H1 (cell line): ENCODE results near the gene RAPGEF6. TPM values are rescaled to one million over a fixed set of nuclear protein-coding genes. Genes with fewer than 3 reads are reported as not detected.

Experiments
- CTCF ChIA-PET: fragments of 300-600 bp; sonication (Branson Sonifier 250); formaldehyde crosslinking; loops from one replicate; lab custom pipeline; 2021; ENCODE audit not compliant: partially characterized antibody; lab: Charles Lee
- POLR2A ChIA-PET: fragments of 300-600 bp; sonication (Branson Sonifier 250); formaldehyde crosslinking; loops from one replicate; lab custom pipeline; 2021; ENCODE audit warnings: inconsistent platforms; ENCODE audit not compliant: partially characterized antibody; lab: Charles Lee
- DNase-seq, 2 experiments: peaks; one replicate each; pipeline versions ENCODE4 v3.0.0 to v3.0.0-alpha.2; 2010 to 2022; ENCODE audit warnings: low spot score in 2 of 2, low read depth in 1 of 2, mixed read lengths in 1 of 2
- FAIRE-seq: peaks from 2 replicates; lab custom pipeline; 2011; peaks lifted over from hg19 to GRCh38; lab: Jason Lieb, UNC
- H2AFZ ChIP-seq: 2 replicates; pipeline ENCODE4 v1.8.1; 2012; ENCODE audit warnings: low read length, inconsistent platforms
- H2AK5ac ChIP-seq: 2 replicates; pipeline ENCODE4 v1.6.1; 2013; ENCODE audit warnings: low read depth, low read length
- H2BK120ac ChIP-seq: replicated peaks from 2 replicates; pipeline ENCODE3; 2013; ENCODE audit warnings: low read depth, low read length, inconsistent platforms
- H2BK12ac ChIP-seq: 2 replicates; pipeline ENCODE4 v1.6.1; 2013; ENCODE audit warnings: low read depth, low read length
- H2BK15ac ChIP-seq: 2 replicates; pipeline ENCODE4 v1.6.1; 2013; ENCODE audit warnings: low read length
- H2BK20ac ChIP-seq: 2 replicates; pipeline ENCODE4 v1.6.1; 2013; ENCODE audit warnings: low read length
- H2BK5ac ChIP-seq: 2 replicates; pipeline ENCODE4 v1.6.1; 2013; ENCODE audit warnings: low read depth, low read length
- H3K14ac ChIP-seq: 2 replicates; pipeline ENCODE4 v1.6.1; 2013; ENCODE audit warnings: inconsistent platforms; ENCODE audit not compliant: insufficient read length
- H3K18ac ChIP-seq: 2 replicates; pipeline ENCODE4 v1.6.1; 2013; ENCODE audit warnings: low read length; ENCODE audit errors: extremely low read depth
- H3K23ac ChIP-seq: 2 replicates; pipeline ENCODE4 v1.6.1; 2013; ENCODE audit warnings: inconsistent platforms; ENCODE audit not compliant: insufficient read length
- H3K23me2 ChIP-seq: 2 replicates; pipeline ENCODE4 v1.6.1; 2013; ENCODE audit warnings: low read depth, low read length
- H3K27ac ChIP-seq: 2 replicates; pipeline ENCODE4 v1.6.1; 2011; ENCODE audit warnings: low read depth, low read length, inconsistent platforms
- H3K27me3 ChIP-seq, 4 experiments: replicated peaks in 1 of 4; 1 replicate in 1 of 4; 2 replicates in 3 of 4; pipeline versions ENCODE4 v1.6.1 to v1.8.1; 2011 to 2013; ENCODE audit warnings: low read length in 3 of 4, mild to moderate bottlenecking in 3 of 4, inconsistent platforms in 2 of 4, mixed read lengths in 2 of 4, moderate library complexity in 1 of 4; ENCODE audit not compliant: control insufficient read depth in 3 of 4, insufficient read depth in 3 of 4; ENCODE audit errors: extremely low read depth in 1 of 4
- H3K36me3 ChIP-seq, 4 experiments: 2 replicates each; pipeline versions ENCODE4 v1.6.1 to v1.8.1; 2011 to 2013; ENCODE audit warnings: mild to moderate bottlenecking in 4 of 4, low read length in 3 of 4, moderate library complexity in 2 of 4, control low read depth in 1 of 4, inconsistent platforms in 1 of 4; ENCODE audit not compliant: insufficient read depth in 4 of 4, control insufficient read depth in 2 of 4
- H3K4ac ChIP-seq: replicated peaks from 2 replicates; pipeline ENCODE3; 2013; ENCODE audit warnings: low read length, low read depth, mixed read lengths, inconsistent platforms; ENCODE audit not compliant: insufficient read length
- H3K4me1 ChIP-seq, 4 experiments: replicated peaks in 1 of 4; 1 replicate in 1 of 4; 2 replicates in 3 of 4; pipeline versions ENCODE4 v1.6.1 to v1.8.1; 2011 to 2013; ENCODE audit warnings: low read length in 3 of 4, inconsistent platforms in 2 of 4, mixed read lengths in 1 of 4; ENCODE audit not compliant: insufficient read depth in 4 of 4, control insufficient read depth in 3 of 4
- H3K4me2 ChIP-seq, 2 experiments: 2 replicates each; pipeline versions ENCODE4 v1.6.1 to v1.8.1; 2011 to 2013; ENCODE audit warnings: low read depth in 2 of 2, low read length in 2 of 2, control low read depth in 1 of 2, inconsistent platforms in 1 of 2, mild to moderate bottlenecking in 1 of 2; ENCODE audit not compliant: insufficient read depth in 1 of 2
- H3K4me3 ChIP-seq, 4 experiments: fragments of 200-600, 300-600 bp in 1 of 4; sonication (generic), shearing (Covaris generic), sonication (Bioruptor Twin) in 1 of 4; 2 replicates each; pipeline versions ENCODE4 v1.5.1 to v1.8.1; 2011 to 2016; ENCODE audit warnings: low read length in 4 of 4, low read depth in 3 of 4, control low read depth in 2 of 4, inconsistent platforms in 2 of 4, mild to moderate bottlenecking in 2 of 4, mixed read lengths in 1 of 4, moderate library complexity in 1 of 4; ENCODE audit not compliant: insufficient read depth in 2 of 4; ENCODE audit errors: extremely low read depth in 1 of 4
- H3K56ac ChIP-seq: replicated peaks from 2 replicates; pipeline ENCODE3; 2013; ENCODE audit warnings: low read depth, mild to moderate bottlenecking, mixed read lengths, low read length, inconsistent platforms; ENCODE audit not compliant: insufficient read length
- H3K79me1 ChIP-seq: 2 replicates; pipeline ENCODE4 v1.6.1; 2013; ENCODE audit warnings: low read depth, low read length, control low read depth
- H3K79me2 ChIP-seq, 2 experiments: 2 replicates each; pipeline versions ENCODE4 v1.6.1 to v1.8.1; 2012 to 2013; ENCODE audit warnings: low read length in 2 of 2, mild to moderate bottlenecking in 2 of 2, inconsistent platforms in 1 of 2; ENCODE audit not compliant: insufficient read depth in 2 of 2, control insufficient read depth in 1 of 2
- H3K9ac ChIP-seq, 4 experiments: replicated peaks in 1 of 4; 1 replicate in 1 of 4; 2 replicates in 3 of 4; pipeline versions ENCODE4 v1.6.1 to v1.8.1; 2011 to 2013; ENCODE audit warnings: low read depth in 3 of 4, low read length in 3 of 4, control low read depth in 2 of 4, mild to moderate bottlenecking in 2 of 4, moderate library complexity in 2 of 4, inconsistent platforms in 1 of 4; ENCODE audit errors: extremely low read depth in 1 of 4
- H3K9me3 ChIP-seq, 2 experiments: 2 replicates each; pipeline versions ENCODE4 v1.6.1 to v1.8.1; 2012 to 2013; ENCODE audit warnings: mild to moderate bottlenecking in 2 of 2, moderate library complexity in 2 of 2, control low read depth in 1 of 2, inconsistent platforms in 1 of 2, low read depth in 1 of 2, low read length in 1 of 2, mixed read lengths in 1 of 2; ENCODE audit not compliant: insufficient read depth in 2 of 2
- H4K20me1 ChIP-seq, 2 experiments: replicated peaks in 1 of 2; 2 replicates each; pipeline versions ENCODE3 to v1.8.1; 2011 to 2013; ENCODE audit warnings: inconsistent platforms in 2 of 2, low read length in 2 of 2, mild to moderate bottlenecking in 1 of 2; ENCODE audit not compliant: insufficient read depth in 2 of 2, control insufficient read depth in 1 of 2
- H4K5ac ChIP-seq: 2 replicates; pipeline ENCODE4 v1.6.1; 2013; ENCODE audit warnings: low read length, low read depth, mixed read lengths, inconsistent platforms; ENCODE audit not compliant: insufficient read length
- H4K8ac ChIP-seq: 2 replicates; pipeline ENCODE4 v1.8.0; 2013; ENCODE audit warnings: mild to moderate bottlenecking, moderate library complexity, low read length, inconsistent platforms; ENCODE audit not compliant: insufficient read depth; ENCODE audit errors: extremely low read depth
- H4K91ac ChIP-seq: replicated peaks from 2 replicates; pipeline ENCODE3; 2013; ENCODE audit warnings: low read length, mixed read lengths, inconsistent platforms; ENCODE audit not compliant: insufficient read length
- BCL11A ChIP-seq, 2 experiments: IDR thresholded peaks; one replicate each; pipeline ENCODE4 v1.6.1; 2011; ENCODE audit warnings: low read depth in 2 of 2, low read length in 2 of 2, mild to moderate bottlenecking in 2 of 2
- CHD1 ChIP-seq: IDR thresholded peaks from 2 replicates; pipeline ENCODE4 v1.6.1; 2012; ENCODE audit warnings: low read depth, low read length, improper control_type of control experiment
- CTBP2 ChIP-seq: IDR thresholded peaks from 2 replicates; pipeline ENCODE4 v1.7.0; 2011; ENCODE audit warnings: borderline replicate concordance, mild to moderate bottlenecking, moderate library complexity, mixed read lengths, low read length; ENCODE audit not compliant: insufficient read depth, insufficient read length
- EZH2 ChIP-seq: fragments of 200-600 bp; sonication (generic); IDR thresholded peaks from 2 replicates; pipeline ENCODE4 v1.7.1; 2012; ENCODE audit warnings: low read depth, mild to moderate bottlenecking, moderate library complexity, low read length, inconsistent platforms; ENCODE audit not compliant: severe bottlenecking
- GABPA ChIP-seq: IDR thresholded peaks from 2 replicates; pipeline ENCODE4 v1.6.1; 2011; ENCODE audit warnings: mild to moderate bottlenecking, low read length, moderate library complexity, borderline replicate concordance; ENCODE audit not compliant: insufficient read depth
- NANOG ChIP-seq: IDR thresholded peaks from 2 replicates; pipeline ENCODE4 v1.6.1; 2011; ENCODE audit warnings: low read length, low read depth, mild to moderate bottlenecking, inconsistent platforms; ENCODE audit not compliant: insufficient read depth, poor library complexity, severe bottlenecking
- POU5F1 ChIP-seq: IDR thresholded peaks from 2 replicates; pipeline ENCODE4 v1.6.1; 2011; ENCODE audit warnings: low read depth, mild to moderate bottlenecking, low read length, moderate library complexity
- SIN3A ChIP-seq, 2 experiments: IDR thresholded peaks in 1 of 2; conservative IDR thresholded peaks in 1 of 2; 2 replicates each; pipeline ENCODE4 v1.6.1; 2011 to 2012; ENCODE audit warnings: low read length in 2 of 2, improper control_type of control experiment in 1 of 2, low read depth in 1 of 2, mild to moderate bottlenecking in 1 of 2
- WGBS, 2 experiments: shearing (Covaris generic) in 1 of 2; methylation state at CpG; one replicate each; pipeline versions ENCODE4 v1.1.6 to v1.1.7; 2013 to 2015; ENCODE audit warnings: low lambda C conversion rate in 2 of 2, mixed read lengths in 2 of 2, inconsistent platforms in 1 of 2, low coverage in 1 of 2, missing lambda C conversion rate in 1 of 2; ENCODE audit not compliant: insufficient replicate concordance in 2 of 2, insufficient coverage in 1 of 2, insufficient read length in 1 of 2; ENCODE audit errors: extremely low coverage in 1 of 2, missing lambda C conversion rate in 1 of 2; 5-methylcytosine and 5-hydroxymethylcytosine counted together
- polyA plus RNA-seq, 7 experiments: library from polyadenylated mRNA; depleted of rRNA in 3 of 7; stranded (reverse) in 5 of 7; unstranded in 2 of 7; fragments of >200 nt in 5 of 7; fragments of 200-250 nt in 2 of 7; gene quantifications; 1 replicate in 5 of 7; 2 replicates in 1 of 7; 4 replicates in 1 of 7; pipeline versions ENCODE4 v1.2.1 to v1.2.3, GENCODE V29; 2011 to 2013; ENCODE audit warnings: missing spikeins in 2 of 7, mixed read lengths in 2 of 7
- total RNA-seq: library from RNA; stranded (reverse); fragmentation: NEBNext Ultra II Directional; extraction: Animal tissue kit (Norgen Biotek cat#: 25700); gene quantifications from 2 replicates; pipeline ENCODE4 v1.2.1, GENCODE V29; 2021

Gene RAPGEF6
- total and polyA plus RNA-seq, 2 of the 8 experiments (the other 6 are each of a cell fraction or from before 2014, with no cell fraction given) = 4.8 to 20.0 TPM

DNA sequence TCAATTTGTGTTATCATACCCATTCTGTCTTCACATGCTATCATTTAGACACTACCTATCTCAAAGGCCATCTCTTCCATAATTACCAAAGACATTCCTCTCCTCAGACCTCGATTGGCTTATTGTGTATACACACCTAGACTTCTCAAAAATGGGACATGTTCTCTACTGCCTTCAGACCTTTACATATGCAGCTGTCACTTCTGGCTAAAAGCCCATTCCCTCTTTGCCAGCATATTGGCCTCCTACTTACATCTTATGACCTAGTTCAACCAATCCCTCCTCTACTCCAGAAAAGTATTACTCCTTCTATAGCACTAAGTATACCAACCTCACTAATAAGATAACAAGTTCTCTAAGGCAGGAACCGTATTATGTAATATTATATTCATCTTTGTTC lies 84.4 kb downstream of the RAPGEF6 start:
- H3K23me2 ChIP-seq = no peaks in the 10 kb centered on the region
- ChIA-PET CTCF (interaction anchor here (1.2 to 1.6 kb wide), 2 partner anchors 14 to 18 kb away, joined by 3 to 5 read pairs; no protein-coding TSS in a partner anchor), POLR2A (no interaction called here)
- no peak overlapping the region for H3K4ac ChIP-seq
- no peaks in the 10 kb centered on the region for H3K9me3 ChIP-seq
- no peak overlapping the region for H2AK5ac ChIP-seq
- no peak overlapping the region for H2BK120ac ChIP-seq
- H2AFZ ChIP-seq = no peak overlapping the region
- FAIRE-seq = no peak
- H3K79me1 ChIP-seq = no peaks in the 10 kb centered on the region
- no peak overlapping the region for H3K23ac ChIP-seq
- H3K56ac ChIP-seq = no peak overlapping the region
- H3K27me3 ChIP-seq = no peaks in the 10 kb centered on the region
- H4K20me1 ChIP-seq = peaks cover 0 to 1% of the 10 kb centered on the region in 2 experiments
- DNase-seq = no peak
- no peak overlapping the region for H2BK20ac ChIP-seq
- TF ChIP-seq POU5F1 (no peak), GABPA (no peak), CTBP2 (no peak), CHD1 (no peak), BCL11A (IDR thresholded peaks at IDR 0.05; ENCODE audit: low read depth in 2 of 2, low read length in 2 of 2) (no peak), NANOG (no peak), EZH2 (no peak), SIN3A (conservative IDR thresholded peaks at IDR 0.05 in 1 of 2, IDR thresholded peaks at IDR 0.05 in 1 of 2; ENCODE audit: low read depth in 1 of 2, low read length in 2 of 2) (no peak)
- H3K9ac ChIP-seq = no peak overlapping the region
- H2BK15ac ChIP-seq = no peak overlapping the region
- no peaks in the 10 kb centered on the region for H3K79me2 ChIP-seq
- no peaks in the 10 kb centered on the region for H3K4me1 ChIP-seq
- H3K4me2 ChIP-seq = no peak overlapping the region
- no peak overlapping the region for H3K27ac ChIP-seq
- H2BK5ac ChIP-seq = no peak overlapping the region
- no peak overlapping the region for H2BK12ac ChIP-seq
- H4K8ac ChIP-seq = no peak overlapping the region
- 90% methylated on average over 2 of the region's 2 CpGs; no CpG with 5 or more reads in 1 of the 2 experiments for WGBS, 2 experiments
- no peak overlapping the region for H3K18ac ChIP-seq
- H3K4me3 ChIP-seq = no peak overlapping the region
- H4K91ac ChIP-seq = no peak overlapping the region
- H3K14ac ChIP-seq = no peak overlapping the region
- H3K36me3 ChIP-seq = peaks cover 0 to 4% (median 0%) of the 10 kb centered on the region in 4 experiments; a peak in 1 of 8 replicates
- no peak overlapping the region for H4K5ac ChIP-seq
